ENCODE results near the gene IQSEC2.

Gene IQSEC2

GRCh38 chrX:53244610-53245009 lies 36.8 kb downstream of the IQSEC2 start:
- no peak for DNase-seq (ENCODE audit: low spot score)

- DNase-seq (ENCODE audit: low spot score) = no peak
Observed at GRCh38 chrX:53242310-53242709, 39.1 kb downstream of the IQSEC2 start.

- no peak for DNase-seq (ENCODE audit: low spot score)
Observed at GRCh38 chrX:53241558-53241957, 39.8 kb downstream of the IQSEC2 start.

GRCh38 chrX:53239474-53239873 lies 41.9 kb downstream of the IQSEC2 start:
- DNase-seq (ENCODE audit: low spot score) = no peak

- no peak for DNase-seq (ENCODE audit: low spot score)
Observed at GRCh38 chrX:53237056-53237455, 44.3 kb downstream of the IQSEC2 start.

- DNase-seq (ENCODE audit: low spot score) = no peak
Observed at GRCh38 chrX:53236025-53236679, 45.2 kb downstream of the IQSEC2 start.

- DNase-seq (ENCODE audit: low spot score) = no peak
Observed at GRCh38 chrX:53235566-53235965, 45.8 kb downstream of the IQSEC2 start.

GRCh38 chrX:53234484-53234883 lies 46.9 kb downstream of the IQSEC2 start:
- DNase-seq (ENCODE audit: low spot score) = no peak

- no peak for DNase-seq (ENCODE audit: low spot score)
Observed at GRCh38 chrX:53233536-53233935, 47.8 kb downstream of the IQSEC2 start.

GRCh38 chrX:53230116-53230515 lies 51.3 kb downstream of the IQSEC2 start:
- no peak for DNase-seq (ENCODE audit: low spot score)

GRCh38 chrX:53227224-53227765 lies 54.1 kb downstream of the IQSEC2 start:
- DNase-seq (ENCODE audit: low spot score) = no peak

- DNase-seq (ENCODE audit: low spot score) = peak; percentile 87
Observed at GRCh38 chrX:53224860-53225797, 56.3 kb downstream of the IQSEC2 start, which contains the start of gene KDM5C. KDM5C (minus strand) TSS chrX:53225207; CDS start chrX:53224889, 318 bp downstream.

- no peak for DNase-seq (ENCODE audit: low spot score)
Observed at GRCh38 chrX:53223955-53224859, 57.2 kb downstream of the IQSEC2 start.

- no peak for DNase-seq (ENCODE audit: low spot score)
Observed at GRCh38 chrX:53223068-53223693, 58.2 kb downstream of the IQSEC2 start.

Data from left forelimb (tissue), 1 donor.